AG10803 (cell line): Measurements from ENCODE around the gene ZMYM3.

Source experiments
- DNase-seq: peaks from one replicate; pipeline ENCODE4 v3.0.0; 2010; ENCODE audit warnings: low read depth
- H3K4me3 ChIP-seq: 2 replicates; pipeline ENCODE4 v1.5.1; 2011; ENCODE audit warnings: mild to moderate bottlenecking, low read length, control low read depth
- TF ChIP-seq, protein P1 (sequence below): conservative IDR thresholded peaks from 2 replicates; pipeline ENCODE4 v1.5.1; 2011; ENCODE audit warnings: mild to moderate bottlenecking, low read length, control low read depth, inconsistent platforms

The ZMYM3 gene

DNA sequence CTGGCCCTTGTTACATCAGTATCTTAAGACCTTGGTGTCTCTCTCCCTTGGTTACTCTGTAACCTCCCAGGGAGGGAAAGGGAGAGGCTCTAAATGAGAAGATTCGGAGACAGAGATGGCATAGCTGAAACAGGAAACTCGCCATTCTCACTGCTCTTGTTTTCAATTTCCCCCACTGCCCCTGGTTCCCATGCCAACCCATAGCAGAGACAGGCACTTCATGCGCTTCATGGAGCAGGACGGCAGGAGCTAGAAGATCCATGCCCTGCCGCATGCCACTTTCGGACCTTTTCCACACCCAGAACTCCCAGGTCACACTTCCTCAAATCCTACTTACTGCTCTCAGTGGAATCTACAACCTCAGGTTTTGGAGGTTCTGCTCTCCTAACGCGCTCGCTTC lies 3.1 kb downstream of the ZMYM3 start:
- no peak overlapping the region for H3K4me3 ChIP-seq

DNA sequence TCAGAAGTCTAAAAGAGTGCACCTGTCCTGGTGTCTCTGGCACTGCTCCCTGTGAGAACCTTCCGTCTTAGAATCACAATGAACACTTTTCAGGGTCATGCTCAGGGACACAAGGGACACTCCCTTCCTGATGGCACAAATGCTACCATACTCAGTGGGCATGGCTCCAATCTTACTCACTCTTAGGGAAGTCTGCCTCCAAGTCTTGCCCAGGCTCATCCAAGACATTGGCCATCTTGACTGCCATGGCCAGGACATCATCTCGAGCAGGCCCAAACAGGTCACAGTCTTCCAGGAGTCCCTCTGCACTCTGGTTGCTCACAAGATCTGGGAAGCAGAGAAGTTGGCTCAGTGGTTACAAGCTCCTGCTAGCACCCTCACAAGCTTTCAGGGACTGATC lies 8.8 kb downstream of the ZMYM3 start:
- DNase-seq: no peak
- TF ChIP-seq, protein P1, sequence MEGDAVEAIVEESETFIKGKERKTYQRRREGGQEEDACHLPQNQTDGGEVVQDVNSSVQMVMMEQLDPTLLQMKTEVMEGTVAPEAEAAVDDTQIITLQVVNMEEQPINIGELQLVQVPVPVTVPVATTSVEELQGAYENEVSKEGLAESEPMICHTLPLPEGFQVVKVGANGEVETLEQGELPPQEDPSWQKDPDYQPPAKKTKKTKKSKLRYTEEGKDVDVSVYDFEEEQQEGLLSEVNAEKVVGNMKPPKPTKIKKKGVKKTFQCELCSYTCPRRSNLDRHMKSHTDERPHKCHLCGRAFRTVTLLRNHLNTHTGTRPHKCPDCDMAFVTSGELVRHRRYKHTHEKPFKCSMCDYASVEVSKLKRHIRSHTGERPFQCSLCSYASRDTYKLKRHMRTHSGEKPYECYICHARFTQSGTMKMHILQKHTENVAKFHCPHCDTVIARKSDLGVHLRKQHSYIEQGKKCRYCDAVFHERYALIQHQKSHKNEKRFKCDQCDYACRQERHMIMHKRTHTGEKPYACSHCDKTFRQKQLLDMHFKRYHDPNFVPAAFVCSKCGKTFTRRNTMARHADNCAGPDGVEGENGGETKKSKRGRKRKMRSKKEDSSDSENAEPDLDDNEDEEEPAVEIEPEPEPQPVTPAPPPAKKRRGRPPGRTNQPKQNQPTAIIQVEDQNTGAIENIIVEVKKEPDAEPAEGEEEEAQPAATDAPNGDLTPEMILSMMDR: no peak
- no peak overlapping the region for H3K4me3 ChIP-seq

More for the DNA sequence above, 3.1 kb downstream of the ZMYM3 start:
- DNase-seq: no peak
- TF ChIP-seq, protein P1: no peak

DNA sequence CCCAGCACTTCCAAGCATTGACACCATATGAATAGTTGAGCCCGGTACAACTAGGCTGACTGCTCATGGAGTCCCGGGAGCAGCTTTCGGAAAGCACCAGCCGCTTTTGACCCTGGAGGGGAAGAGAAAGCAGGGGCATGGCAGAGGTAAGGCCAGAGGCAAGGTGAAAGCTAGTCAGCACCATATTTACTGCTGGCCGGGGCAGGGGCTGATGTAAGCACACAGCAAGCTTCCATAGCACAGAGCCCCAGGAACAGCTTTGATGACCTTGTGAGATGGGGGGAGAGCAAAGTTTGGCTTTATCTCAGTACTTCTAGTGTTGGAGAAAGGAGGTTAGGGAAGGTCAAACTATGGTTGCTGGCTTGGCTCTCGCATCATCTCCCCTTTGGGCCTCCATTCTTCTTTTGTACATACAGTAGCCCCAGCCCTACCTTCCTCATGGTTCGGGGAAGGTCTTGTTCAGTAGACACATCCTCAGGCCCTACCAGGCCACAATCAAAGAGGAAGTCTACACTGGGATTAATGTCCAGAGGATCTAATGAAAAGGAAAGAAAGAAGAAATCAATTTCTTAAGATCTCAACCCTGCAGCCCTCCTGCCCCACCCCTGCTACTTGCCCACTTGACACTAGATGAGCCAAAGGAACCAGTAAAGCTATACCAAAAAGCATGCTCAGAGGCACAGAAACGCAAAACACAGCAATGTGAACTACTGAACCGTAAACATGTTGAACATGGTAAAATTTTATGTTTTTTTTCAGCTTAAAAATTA lies 9.4 kb downstream of the ZMYM3 start:
- H3K4me3 ChIP-seq: no peak overlapping the region
- no peak for DNase-seq
- TF ChIP-seq, protein P1: no peak

DNA sequence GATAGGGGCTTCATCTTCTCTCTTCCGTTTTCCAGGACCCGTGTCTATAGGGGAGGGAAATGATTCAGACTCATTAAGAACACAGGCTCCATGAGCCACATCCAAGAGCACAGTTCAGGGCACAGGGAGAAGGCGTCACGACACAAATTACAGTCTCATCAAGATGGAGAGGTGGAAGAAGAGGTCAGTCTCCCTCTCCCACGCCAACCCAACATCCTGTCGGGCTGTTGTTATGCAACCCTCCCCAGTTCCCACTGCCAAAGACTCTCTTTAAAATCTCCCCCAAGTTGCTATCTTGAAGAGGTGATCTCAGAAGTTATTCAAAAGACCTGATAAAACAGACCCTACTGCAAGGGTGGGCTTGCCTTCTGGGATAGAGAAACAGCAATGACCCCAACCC lies 12.6 kb downstream of the ZMYM3 start:
- no peak for DNase-seq
- no peak overlapping the region for H3K4me3 ChIP-seq
- TF ChIP-seq, protein P1: no peak

- no peak overlapping the region for H3K4me3 ChIP-seq
- TF ChIP-seq, protein P1: no peak
- no peak for DNase-seq
These were observed 14.2 kb downstream of the ZMYM3 start for GRCh38 chrX:71239781-71240180.

- DNase-seq: no peak
- TF ChIP-seq, protein P1: no peak
- no peak overlapping the region for H3K4me3 ChIP-seq
These were observed 17.1 kb downstream of the ZMYM3 start for GRCh38 chrX:71236836-71237235.

GRCh38 chrX:71235482-71235881 lies 18.5 kb downstream of the ZMYM3 start:
- no peak for DNase-seq
- no peak overlapping the region for H3K4me3 ChIP-seq
- TF ChIP-seq, protein P1: no peak
